Ascending aorta (tissue), 2 donors: Measurements from ENCODE around the gene TMEM52. TPM values are rescaled to one million over a fixed set of nuclear protein-coding genes. Genes with fewer than 3 reads are reported as not detected.

ENCODE experiments used
- DNase-seq, 2 donors: peaks; one replicate each; pipeline ENCODE4 v3.0.0-alpha.2; 2019; ENCODE audit warnings: low spot score in 2 of 2
- H3K27ac ChIP-seq, 2 donors: fragments of 200-600 bp; sonication (generic); one replicate each; pipeline ENCODE4 v1.5.1; 2016 to 2017; ENCODE audit warnings: mild to moderate bottlenecking in 1 of 2
- H3K27me3 ChIP-seq: fragments of 200-600 bp; sonication (generic); one replicate; pipeline ENCODE4 v1.5.1; 2017
- H3K36me3 ChIP-seq, 2 donors: fragments of 200-600 bp; sonication (generic); one replicate each; pipeline ENCODE4 v1.5.1; 2016
- H3K4me1 ChIP-seq, 2 donors: fragments of 200-600 bp; sonication (generic); one replicate each; pipeline ENCODE4 v1.5.1; 2016 to 2017; ENCODE audit warnings: mild to moderate bottlenecking in 1 of 2
- H3K4me3 ChIP-seq, 2 donors: fragments of 200-600 bp; sonication (generic); one replicate each; pipeline ENCODE4 v1.5.1; 2016 to 2017; ENCODE audit warnings: mild to moderate bottlenecking in 1 of 2
- H3K9me3 ChIP-seq, 2 donors: fragments of 200-600 bp; sonication (generic); one replicate each; pipeline ENCODE4 v1.5.1; 2016
- intact Hi-C: fragments of 100-400 bp; cut with DNase I; formaldehyde crosslinking; loops from one replicate; pipeline ENCODE4 v1.15.1; 2023
- total RNA-seq: library from RNA; depleted of rRNA; stranded (reverse); fragments of >200 nt; gene quantifications from one replicate; pipeline ENCODE4 v1.1.0, GENCODE V29; 2016
- TF ChIP-seq, protein P1 (sequence below), 3 experiments: fragments of 200-600 bp in 2 of 3; fragments of 450-650 bp in 1 of 3; sonication (generic) in 2 of 3; IDR thresholded peaks; one replicate each; pipeline ENCODE4 v1.5.1; 2016 to 2019; ENCODE audit warnings: antibody characterized with exemption in 3 of 3, mild to moderate bottlenecking in 1 of 3, moderate library complexity in 1 of 3

The TMEM52 gene
- total RNA-seq, 1 donor from 2014 or later = not detected

DNA sequence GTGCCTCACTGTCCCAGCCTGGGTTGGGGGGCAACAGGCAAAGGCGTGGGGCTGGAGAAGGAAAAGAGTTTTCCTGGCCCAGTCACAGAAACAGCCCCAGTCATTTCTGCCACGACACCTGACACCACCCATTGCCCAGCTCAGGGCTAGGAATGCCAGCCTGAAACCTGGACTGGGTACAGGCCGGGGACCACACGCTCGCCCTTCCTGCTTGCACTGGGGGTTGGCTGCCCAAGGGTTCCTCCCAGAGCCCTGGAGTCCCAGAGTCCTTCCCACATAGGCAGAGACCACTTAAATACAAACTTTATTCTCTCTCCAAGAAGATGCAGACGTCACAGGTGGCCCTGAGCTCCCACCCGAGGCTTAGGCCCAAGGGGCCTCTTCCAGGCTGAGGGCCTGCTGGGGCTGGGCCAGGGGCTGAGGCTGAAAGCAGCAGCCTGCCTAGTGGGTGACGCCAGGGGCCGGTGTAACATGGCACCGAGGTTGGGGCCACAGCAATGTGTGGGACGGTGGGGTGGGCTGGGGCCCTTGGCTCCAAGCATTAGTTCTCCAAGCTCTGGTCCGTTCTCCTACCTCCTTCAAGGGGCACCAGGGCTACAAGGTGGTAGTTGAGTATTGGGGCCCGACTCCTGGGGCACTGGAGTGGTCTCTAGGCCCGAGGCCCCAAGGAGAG lies 1.6 kb downstream of the TMEM52 start:
- TF ChIP-seq, protein P1, sequence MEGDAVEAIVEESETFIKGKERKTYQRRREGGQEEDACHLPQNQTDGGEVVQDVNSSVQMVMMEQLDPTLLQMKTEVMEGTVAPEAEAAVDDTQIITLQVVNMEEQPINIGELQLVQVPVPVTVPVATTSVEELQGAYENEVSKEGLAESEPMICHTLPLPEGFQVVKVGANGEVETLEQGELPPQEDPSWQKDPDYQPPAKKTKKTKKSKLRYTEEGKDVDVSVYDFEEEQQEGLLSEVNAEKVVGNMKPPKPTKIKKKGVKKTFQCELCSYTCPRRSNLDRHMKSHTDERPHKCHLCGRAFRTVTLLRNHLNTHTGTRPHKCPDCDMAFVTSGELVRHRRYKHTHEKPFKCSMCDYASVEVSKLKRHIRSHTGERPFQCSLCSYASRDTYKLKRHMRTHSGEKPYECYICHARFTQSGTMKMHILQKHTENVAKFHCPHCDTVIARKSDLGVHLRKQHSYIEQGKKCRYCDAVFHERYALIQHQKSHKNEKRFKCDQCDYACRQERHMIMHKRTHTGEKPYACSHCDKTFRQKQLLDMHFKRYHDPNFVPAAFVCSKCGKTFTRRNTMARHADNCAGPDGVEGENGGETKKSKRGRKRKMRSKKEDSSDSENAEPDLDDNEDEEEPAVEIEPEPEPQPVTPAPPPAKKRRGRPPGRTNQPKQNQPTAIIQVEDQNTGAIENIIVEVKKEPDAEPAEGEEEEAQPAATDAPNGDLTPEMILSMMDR (IDR thresholded peaks at IDR 0.05) = no peak
- Histone ChIP-seq H3K27me3 (no peaks in the 10 kb centered on the region), H3K4me1 (peaks cover 7% of the 10 kb centered on the region in 2 donors), H3K9me3 (no peaks in the 10 kb centered on the region), H3K4me3 (no peak overlapping the region), H3K27ac (no peak overlapping the region), H3K36me3 (no peaks in the 10 kb centered on the region)
- intact Hi-C loops = no loop called here
- DNase-seq = no peak

DNA sequence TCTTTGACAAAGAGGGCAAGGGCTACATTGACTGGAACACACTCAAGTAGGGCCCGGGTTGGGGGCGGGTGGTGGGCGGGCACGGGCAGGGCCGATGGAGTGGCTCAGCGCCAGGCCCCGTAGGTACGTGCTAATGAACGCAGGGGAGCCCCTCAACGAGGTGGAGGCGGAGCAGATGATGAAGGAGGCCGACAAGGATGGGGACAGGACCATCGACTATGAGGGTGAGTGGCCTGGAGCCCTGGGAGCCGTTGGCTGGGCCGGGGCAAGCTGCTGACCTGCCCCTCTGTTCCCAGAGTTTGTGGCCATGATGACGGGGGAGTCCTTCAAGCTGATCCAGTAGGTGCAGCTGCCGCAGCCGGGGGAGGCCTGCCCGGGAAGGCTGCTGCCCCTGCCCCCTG lies 2.2 kb downstream of the TMEM52 start:
- Histone ChIP-seq H3K36me3 (no peaks in the 10 kb centered on the region), H3K27me3 (no peaks in the 10 kb centered on the region), H3K9me3 (no peaks in the 10 kb centered on the region), H3K4me3 (no peak overlapping the region), H3K4me1 (peaks cover 7% of the 10 kb centered on the region in 2 donors), H3K27ac (no peak overlapping the region)
- intact Hi-C loops = no loop called here
- no peak for DNase-seq
- TF ChIP-seq, protein P1 (IDR thresholded peaks at IDR 0.05) = no peak

GRCh38 chr1:1915911-1916840 lies 2.9 kb downstream of the TMEM52 start:
- Histone ChIP-seq H3K27me3 (no peaks in the 10 kb centered on the region), H3K4me3 (no peak overlapping the region), H3K9me3 (no peaks in the 10 kb centered on the region), H3K36me3 (no peaks in the 10 kb centered on the region), H3K4me1 (peaks cover 7% of the 10 kb centered on the region in 2 donors), H3K27ac (no peak overlapping the region)
- TF ChIP-seq, protein P1 (IDR thresholded peaks at IDR 0.05) = no peak
- intact Hi-C loops = no loop called here
- no peak for DNase-seq

DNA sequence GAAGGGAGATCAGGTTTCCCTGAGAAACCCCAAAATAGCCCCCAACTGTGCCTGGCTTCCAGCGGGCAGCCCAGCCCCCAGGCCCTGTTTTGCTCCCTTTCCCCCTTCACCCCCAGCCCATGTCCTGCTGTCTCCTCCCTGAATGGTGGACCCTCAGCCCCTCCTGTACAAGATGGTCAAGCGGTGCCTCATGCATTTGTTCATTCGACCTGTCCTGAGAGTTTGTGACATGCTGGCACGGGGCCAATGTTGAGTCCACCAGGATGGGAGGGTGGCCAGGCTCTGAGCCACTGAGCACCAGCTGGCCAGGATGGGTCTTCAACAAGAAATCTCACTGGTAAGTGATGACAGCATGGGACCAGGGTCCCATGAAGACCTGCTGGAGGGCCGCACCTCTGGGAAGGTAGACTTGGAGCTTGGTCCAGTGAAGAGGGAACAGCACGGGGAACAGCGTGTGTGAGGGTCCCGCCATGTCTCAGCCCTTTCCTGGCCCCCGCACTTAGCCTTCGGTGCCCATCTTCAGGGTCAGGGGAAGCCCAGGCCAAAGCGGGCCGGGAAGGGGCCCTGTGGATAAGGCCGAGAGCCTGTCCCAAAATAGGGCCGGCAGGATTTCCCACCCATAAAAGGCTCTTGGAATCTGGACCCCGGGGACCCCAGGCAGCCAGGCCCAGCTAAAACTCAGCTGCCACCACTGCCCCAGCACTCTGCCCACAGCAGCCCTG lies 3.9 kb downstream of the TMEM52 start, which contains the start of gene CALML6:
Gene CALML6, plus strand, starts transcription at position 290 of the 722 bp plus-strand sequence. Its CDS starts 21 bp downstream, at position 311.
- no peaks in the 10 kb centered on the region for H3K9me3 ChIP-seq
- H3K4me3 ChIP-seq = no peak within 1 kb of the TSS
- no peaks in the 10 kb centered on the region for H3K27me3 ChIP-seq
- intact Hi-C loops = no loop called here
- TF ChIP-seq, protein P1 (IDR thresholded peaks at IDR 0.05) = no peak
- peaks cover 7% of the 10 kb centered on the region in 2 donors for H3K4me1 ChIP-seq
- DNase-seq = no peak
- no peaks in the 10 kb centered on the region for H3K36me3 ChIP-seq
- H3K27ac ChIP-seq = no peak within 1 kb of the TSS

DNA sequence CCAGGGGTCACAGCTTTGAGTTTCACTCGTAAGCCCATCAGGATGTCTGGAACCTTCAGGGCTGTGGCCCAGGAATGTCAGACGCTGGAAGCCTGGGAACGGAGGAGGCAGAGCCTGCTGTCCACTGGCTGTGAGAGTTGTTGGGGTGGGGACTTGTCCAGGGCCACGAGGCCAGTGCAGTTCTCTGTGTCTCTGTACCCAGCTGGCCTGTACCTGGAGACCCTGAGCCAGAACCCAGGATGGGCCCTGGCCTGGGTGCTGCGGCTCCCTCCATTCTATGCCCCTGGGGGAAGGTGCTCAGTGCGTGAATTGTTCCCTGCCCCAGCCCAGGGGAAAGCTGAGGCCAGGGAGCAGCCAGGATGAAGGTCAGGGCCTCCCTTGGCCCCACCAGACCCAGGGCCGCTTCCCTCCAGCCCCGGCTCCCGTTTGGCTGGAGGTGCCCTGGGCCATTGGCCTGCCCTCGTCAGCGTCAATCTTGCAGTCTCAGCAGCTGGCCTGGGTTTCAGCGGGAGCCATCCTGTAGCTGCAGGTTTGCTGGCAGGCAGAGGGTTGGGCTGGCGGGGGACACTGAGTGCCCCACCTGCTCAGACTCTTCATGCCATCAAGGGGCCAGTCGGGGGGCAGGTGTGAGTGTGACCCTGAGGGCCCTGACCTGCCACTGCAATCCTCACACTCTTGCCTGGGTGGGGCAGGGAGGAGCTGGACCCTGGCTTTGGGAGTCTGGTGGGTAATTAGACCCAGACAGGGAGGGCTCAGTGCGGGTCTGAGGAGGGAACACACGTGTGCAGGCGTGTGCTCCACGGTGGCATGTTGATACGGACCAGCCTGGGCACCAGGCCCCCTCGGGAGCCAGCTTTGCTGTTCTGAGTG lies 4.7 kb downstream of the TMEM52 start:
- no peak overlapping the region for H3K27ac ChIP-seq
- TF ChIP-seq, protein P1 (IDR thresholded peaks at IDR 0.05) = no peak
- H3K36me3 ChIP-seq = no peaks in the 10 kb centered on the region
- no peaks in the 10 kb centered on the region for H3K27me3 ChIP-seq
- H3K9me3 ChIP-seq = no peaks in the 10 kb centered on the region
- no peak for DNase-seq
- peaks cover 11% of the 10 kb centered on the region in 2 donors for H3K4me1 ChIP-seq
- no peak overlapping the region for H3K4me3 ChIP-seq
- intact Hi-C loops = no loop called here
